Neural cell (in vitro differentiated cells): Measurements from ENCODE around the gene ADGRE3. TPM values are rescaled to one million over a fixed set of nuclear protein-coding genes. Genes with fewer than 3 reads are reported as not detected.
"Not testable (repeated sequence)": the region's sequence is repeated elsewhere in the genome, so short reads cannot be mapped to it uniquely, and the experiment has no call there.

ENCODE experiments used
- H2AFZ ChIP-seq: fragments of 200-600, 300-800 bp; sonication (generic), shearing (Covaris generic); 2 replicates; pipeline ENCODE4 v1.6.0; 2014; ENCODE audit warnings: low read depth, mild to moderate bottlenecking, antibody characterized with exemption, low read length, moderate library complexity
- H3F3A ChIP-seq: fragments of 200-600 bp; shearing (Covaris generic); 2 replicates; pipeline ENCODE4 v1.6.1; 2016; ENCODE audit warnings: mild to moderate bottlenecking, moderate library complexity, mixed read lengths, antibody characterized with exemption, low read length; ENCODE audit not compliant: insufficient read depth, poor library complexity, severe bottlenecking
- H3K27ac ChIP-seq: fragments of 200-600, 300-800 bp; sonication (generic), shearing (Covaris generic); 2 replicates; pipeline ENCODE4 v1.5.1; 2014; ENCODE audit warnings: mild to moderate bottlenecking, low read length, moderate library complexity
- H3K27me3 ChIP-seq: fragments of 300-800, 200-600 bp; sonication (generic), shearing (Covaris generic); 2 replicates; pipeline ENCODE4 v1.6.0; 2014; ENCODE audit warnings: mild to moderate bottlenecking, low read depth, low read length, moderate library complexity; ENCODE audit not compliant: insufficient read depth
- H3K36me3 ChIP-seq: fragments of 300-800, 200-600 bp; sonication (generic), shearing (Covaris generic); 2 replicates; pipeline ENCODE4 v1.5.1; 2014; ENCODE audit warnings: mild to moderate bottlenecking, antibody characterized with exemption, low read length, moderate library complexity; ENCODE audit not compliant: insufficient read depth
- H3K4me2 ChIP-seq: fragments of 300-800, 200-600 bp; sonication (generic), shearing (Covaris generic); 2 replicates; pipeline ENCODE4 v1.6.0; 2014; ENCODE audit warnings: mild to moderate bottlenecking, low read length
- H3K4me3 ChIP-seq: fragments of 300-800, 200-600 bp; sonication (generic), shearing (Covaris generic); 2 replicates; pipeline ENCODE4 v1.5.1; 2014; ENCODE audit warnings: mild to moderate bottlenecking, low read length, moderate library complexity
- H3K79me2 ChIP-seq: fragments of 200-600 bp; shearing (Covaris generic); replicated peaks from 2 replicates; pipeline ENCODE4 v1.6.0; 2014; ENCODE audit warnings: mild to moderate bottlenecking, low read length, moderate library complexity; ENCODE audit not compliant: insufficient read depth
- H3K9ac ChIP-seq: fragments of 300-800, 200-600 bp; sonication (generic), shearing (Covaris generic); 2 replicates; pipeline ENCODE4 v1.6.1; 2016; ENCODE audit warnings: mild to moderate bottlenecking, low read length, mixed read lengths
- H3K9me2 ChIP-seq: fragments of 200-600 bp; shearing (Covaris generic); 2 replicates; pipeline ENCODE4 v1.6.1; 2016; ENCODE audit warnings: mild to moderate bottlenecking, low read length, mixed read lengths; ENCODE audit not compliant: insufficient read depth
- H3K9me3 ChIP-seq: fragments of 200-600, 300-800 bp; sonication (generic), shearing (Covaris generic); 2 replicates; pipeline ENCODE4 v1.6.1; 2016; ENCODE audit warnings: mild to moderate bottlenecking, mixed run types, low read length, moderate library complexity, mixed read lengths
- H4K20me1 ChIP-seq: fragments of 200-600 bp; shearing (Covaris generic); 2 replicates; pipeline ENCODE4 v1.6.1; 2016; ENCODE audit warnings: mild to moderate bottlenecking, mixed run types; ENCODE audit not compliant: insufficient read depth
- EP300 ChIP-seq: fragments of 450-650 bp; conservative IDR thresholded peaks from 2 replicates; pipeline ENCODE4 v1.6.1; 2014; ENCODE audit warnings: antibody characterized with exemption, mild to moderate bottlenecking, moderate library complexity; ENCODE audit not compliant: poor library complexity, severe bottlenecking
- EZH2 ChIP-seq: fragments of 200-600, 300-800 bp; shearing (Covaris generic), sonication (generic); IDR thresholded peaks from 2 replicates; pipeline ENCODE4 v1.6.1; 2014; ENCODE audit warnings: antibody characterized with exemption, low read length, borderline replicate concordance, mild to moderate bottlenecking; ENCODE audit not compliant: insufficient read depth, poor library complexity, severe bottlenecking
- MXI1 ChIP-seq: fragments of 450-650 bp; conservative IDR thresholded peaks from 2 replicates; pipeline ENCODE4 v1.6.1; 2014; ENCODE audit warnings: antibody characterized with exemption, mild to moderate bottlenecking; ENCODE audit not compliant: poor library complexity, severe bottlenecking
- POLR2AphosphoS5 ChIP-seq: IDR thresholded peaks from 2 replicates; pipeline ENCODE4 v1.6.1; 2012
- RAD21 ChIP-seq: fragments of 450-650 bp; conservative IDR thresholded peaks from 2 replicates; pipeline ENCODE4 v1.6.1; 2014; ENCODE audit warnings: antibody characterized with exemption, mild to moderate bottlenecking, moderate library complexity
- SMC3 ChIP-seq: fragments of 450-650 bp; conservative IDR thresholded peaks from 2 replicates; pipeline ENCODE4 v1.6.1; 2014; ENCODE audit warnings: antibody characterized with exemption, mild to moderate bottlenecking, moderate library complexity; ENCODE audit not compliant: poor library complexity
- TAF1 ChIP-seq: IDR thresholded peaks from 2 replicates; pipeline ENCODE4 v1.6.1; 2012; ENCODE audit warnings: low read depth
- polyA plus RNA-seq: library from polyadenylated mRNA; depleted of rRNA; stranded (reverse); fragments of >200 nt; gene quantifications from 2 replicates; pipeline ENCODE4 v1.2.3, GENCODE V29; 2014
- TF ChIP-seq, protein P1 (sequence below): IDR thresholded peaks from 2 replicates; pipeline ENCODE4 v1.6.1; 2012; ENCODE audit warnings: borderline replicate concordance
- TF ChIP-seq, protein P2 (sequence below): fragments of 450-650 bp; IDR thresholded peaks from 2 replicates; pipeline ENCODE4 v1.5.1; 2014; ENCODE audit warnings: antibody characterized with exemption, mild to moderate bottlenecking, moderate library complexity; ENCODE audit not compliant: poor library complexity, severe bottlenecking

Gene ADGRE3
- polyA plus RNA-seq, 1 donor from 2014 or later = not detected

GRCh38 chr19:14632286-14632685 is 42.4 kb downstream of the ADGRE3 start:
- Histone ChIP-seq H3K9me2 (no peaks in the 10 kb centered on the region), H3K27ac (no peak overlapping the region), H3K9ac (no peak overlapping the region), H3F3A (no peaks in the 10 kb centered on the region), H3K9me3 (no peaks in the 10 kb centered on the region), H2AFZ (no peak overlapping the region), H3K4me2 (no peak overlapping the region), H4K20me1 (no peaks in the 10 kb centered on the region), H3K27me3 (no peaks in the 10 kb centered on the region), H3K36me3 (no peaks in the 10 kb centered on the region), H3K79me2 (no peaks in the 10 kb centered on the region), H3K4me3 (no peak overlapping the region)
- TF ChIP-seq MXI1 = no peak
- TF ChIP-seq, protein P1, sequence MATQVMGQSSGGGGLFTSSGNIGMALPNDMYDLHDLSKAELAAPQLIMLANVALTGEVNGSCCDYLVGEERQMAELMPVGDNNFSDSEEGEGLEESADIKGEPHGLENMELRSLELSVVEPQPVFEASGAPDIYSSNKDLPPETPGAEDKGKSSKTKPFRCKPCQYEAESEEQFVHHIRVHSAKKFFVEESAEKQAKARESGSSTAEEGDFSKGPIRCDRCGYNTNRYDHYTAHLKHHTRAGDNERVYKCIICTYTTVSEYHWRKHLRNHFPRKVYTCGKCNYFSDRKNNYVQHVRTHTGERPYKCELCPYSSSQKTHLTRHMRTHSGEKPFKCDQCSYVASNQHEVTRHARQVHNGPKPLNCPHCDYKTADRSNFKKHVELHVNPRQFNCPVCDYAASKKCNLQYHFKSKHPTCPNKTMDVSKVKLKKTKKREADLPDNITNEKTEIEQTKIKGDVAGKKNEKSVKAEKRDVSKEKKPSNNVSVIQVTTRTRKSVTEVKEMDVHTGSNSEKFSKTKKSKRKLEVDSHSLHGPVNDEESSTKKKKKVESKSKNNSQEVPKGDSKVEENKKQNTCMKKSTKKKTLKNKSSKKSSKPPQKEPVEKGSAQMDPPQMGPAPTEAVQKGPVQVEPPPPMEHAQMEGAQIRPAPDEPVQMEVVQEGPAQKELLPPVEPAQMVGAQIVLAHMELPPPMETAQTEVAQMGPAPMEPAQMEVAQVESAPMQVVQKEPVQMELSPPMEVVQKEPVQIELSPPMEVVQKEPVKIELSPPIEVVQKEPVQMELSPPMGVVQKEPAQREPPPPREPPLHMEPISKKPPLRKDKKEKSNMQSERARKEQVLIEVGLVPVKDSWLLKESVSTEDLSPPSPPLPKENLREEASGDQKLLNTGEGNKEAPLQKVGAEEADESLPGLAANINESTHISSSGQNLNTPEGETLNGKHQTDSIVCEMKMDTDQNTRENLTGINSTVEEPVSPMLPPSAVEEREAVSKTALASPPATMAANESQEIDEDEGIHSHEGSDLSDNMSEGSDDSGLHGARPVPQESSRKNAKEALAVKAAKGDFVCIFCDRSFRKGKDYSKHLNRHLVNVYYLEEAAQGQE = no peak
- TF ChIP-seq SMC3 = no peak
- TF ChIP-seq TAF1 = no peak
- TF ChIP-seq, protein P2, sequence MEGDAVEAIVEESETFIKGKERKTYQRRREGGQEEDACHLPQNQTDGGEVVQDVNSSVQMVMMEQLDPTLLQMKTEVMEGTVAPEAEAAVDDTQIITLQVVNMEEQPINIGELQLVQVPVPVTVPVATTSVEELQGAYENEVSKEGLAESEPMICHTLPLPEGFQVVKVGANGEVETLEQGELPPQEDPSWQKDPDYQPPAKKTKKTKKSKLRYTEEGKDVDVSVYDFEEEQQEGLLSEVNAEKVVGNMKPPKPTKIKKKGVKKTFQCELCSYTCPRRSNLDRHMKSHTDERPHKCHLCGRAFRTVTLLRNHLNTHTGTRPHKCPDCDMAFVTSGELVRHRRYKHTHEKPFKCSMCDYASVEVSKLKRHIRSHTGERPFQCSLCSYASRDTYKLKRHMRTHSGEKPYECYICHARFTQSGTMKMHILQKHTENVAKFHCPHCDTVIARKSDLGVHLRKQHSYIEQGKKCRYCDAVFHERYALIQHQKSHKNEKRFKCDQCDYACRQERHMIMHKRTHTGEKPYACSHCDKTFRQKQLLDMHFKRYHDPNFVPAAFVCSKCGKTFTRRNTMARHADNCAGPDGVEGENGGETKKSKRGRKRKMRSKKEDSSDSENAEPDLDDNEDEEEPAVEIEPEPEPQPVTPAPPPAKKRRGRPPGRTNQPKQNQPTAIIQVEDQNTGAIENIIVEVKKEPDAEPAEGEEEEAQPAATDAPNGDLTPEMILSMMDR = no peak
- no peak for TF ChIP-seq EZH2
- no peak for TF ChIP-seq EP300

- H3F3A ChIP-seq = no peaks in the 10 kb centered on the region
- no peak overlapping the region for H3K4me3 ChIP-seq
- H2AFZ ChIP-seq = no peak overlapping the region
- no peak overlapping the region for H3K9ac ChIP-seq
- no peak overlapping the region for H3K4me2 ChIP-seq
- no peaks in the 10 kb centered on the region for H3K79me2 ChIP-seq
- H3K9me2 ChIP-seq = no peaks in the 10 kb centered on the region
- H4K20me1 ChIP-seq = no peaks in the 10 kb centered on the region
- no peaks in the 10 kb centered on the region for H3K36me3 ChIP-seq
- no peaks in the 10 kb centered on the region for H3K9me3 ChIP-seq
- H3K27me3 ChIP-seq = no peaks in the 10 kb centered on the region
- TF ChIP-seq SMC3 (no peak), TAF1 (no peak), EP300 (no peak), POLR2AphosphoS5 (no peak), RAD21 (no peak), EZH2 (no peak)
- TF ChIP-seq, protein P2 = no peak
- H3K27ac ChIP-seq = no peak overlapping the region
Observed at GRCh38 chr19:14629557-14629956, 45.1 kb downstream of the ADGRE3 start.

DNA sequence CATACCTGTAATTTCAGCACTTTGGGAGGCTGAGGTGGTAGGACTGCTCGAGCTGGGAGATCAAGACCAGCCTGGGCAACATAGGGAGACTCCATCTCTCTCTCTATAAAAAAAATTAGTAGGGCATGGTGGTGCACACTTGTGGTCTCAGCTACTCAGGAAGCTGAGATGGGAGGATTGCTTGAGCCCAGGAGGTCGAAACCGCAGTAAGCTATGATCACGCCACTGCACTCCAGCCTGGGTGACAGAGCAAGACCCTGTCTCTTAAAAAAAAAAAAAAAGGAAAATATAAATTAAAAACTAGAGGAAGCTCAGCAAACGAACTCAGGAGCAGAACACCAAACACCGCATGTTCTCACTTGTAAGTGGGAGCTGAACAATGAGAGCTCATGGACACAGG is 50.2 kb downstream of the ADGRE3 start:
- not testable (repeated sequence) for H4K20me1 ChIP-seq, H3K9me2 ChIP-seq, H3F3A ChIP-seq, H3K4me2 ChIP-seq, H3K27ac ChIP-seq, H3K9ac ChIP-seq, H3K36me3 ChIP-seq, H3K9me3 ChIP-seq, H2AFZ ChIP-seq, H3K4me3 ChIP-seq, H3K27me3 ChIP-seq, H3K79me2 ChIP-seq
